ENCODE data around the gene RAP1B. TPM values are rescaled to one million over a fixed set of nuclear protein-coding genes. Genes with fewer than 3 reads are reported as not detected.

Gene RAP1B
- total and polyA plus RNA-seq, 4 donors, result 113 to 173 (median 165) TPM

- no peaks in the 10 kb centered on the region for H3K9me3 ChIP-seq (ENCODE audit: control insufficient read depth, low read length)
- 90 to 91% methylated on average over 18 of the region's 18 CpGs for WGBS, 2 donors
- no peak overlapping the region for H3K4me3 ChIP-seq (ENCODE audit: low read length in 2 of 2)
- ATAC-seq (ENCODE audit: low FRiP score) (no peak), DNase-seq (no peak)
- H3K4me1 ChIP-seq (ENCODE audit: control insufficient read depth in 1 of 2, insufficient read depth in 2 of 2, low read length in 2 of 2), result peaks cover 0 to 2% of the 10 kb centered on the region in 2 donors
- H3K27ac ChIP-seq (ENCODE audit: low read depth in 1 of 2, low read length in 2 of 2), result no peak overlapping the region
- intact Hi-C loops (cut with DNase I), result loop anchor here (10.0 kb wide), 2 partner anchors 79 to 249 kb away; no protein-coding TSS in a partner anchor
- H3K27me3 ChIP-seq (ENCODE audit: control insufficient read depth in 1 of 2, insufficient read depth in 2 of 2, low read length in 1 of 2), result no peaks in the 10 kb centered on the region
- H3K36me3 ChIP-seq (ENCODE audit: control insufficient read depth in 1 of 2, insufficient read depth in 2 of 2, low read length in 1 of 2), result no peaks in the 10 kb centered on the region
Measured at GRCh38 chr12:68613209-68613904, 2.7 kb downstream of the RAP1B start.

- no peaks in the 10 kb centered on the region for H3K9me3 ChIP-seq (ENCODE audit: control insufficient read depth, low read length)
- DNase-seq (no peak), ATAC-seq (ENCODE audit: low FRiP score) (no peak)
- H3K36me3 ChIP-seq (ENCODE audit: control insufficient read depth in 1 of 2, insufficient read depth in 2 of 2, low read length in 1 of 2), result no peaks in the 10 kb centered on the region
- H3K27ac ChIP-seq (ENCODE audit: low read depth in 1 of 2, low read length in 2 of 2), result no peak overlapping the region
- WGBS, 2 donors, result 61 to 62% methylated on average over 5 of the region's 5 CpGs
- H3K4me3 ChIP-seq (ENCODE audit: low read length in 2 of 2), result no peak overlapping the region
- peaks cover 0 to 2% of the 10 kb centered on the region in 2 donors for H3K4me1 ChIP-seq (ENCODE audit: control insufficient read depth in 1 of 2, insufficient read depth in 2 of 2, low read length in 2 of 2)
- no peaks in the 10 kb centered on the region for H3K27me3 ChIP-seq (ENCODE audit: control insufficient read depth in 1 of 2, insufficient read depth in 2 of 2, low read length in 1 of 2)
- intact Hi-C loops (cut with DNase I), result loop anchor here (10.0 kb wide), 2 partner anchors 79 to 249 kb away; no protein-coding TSS in a partner anchor
Measured at GRCh38 chr12:68614105-68614679, 3.5 kb downstream of the RAP1B start.

GRCh38 chr12:68614769-68615168 is 4.1 kb downstream of the RAP1B start:
- no peaks in the 10 kb centered on the region for H3K27me3 ChIP-seq (ENCODE audit: control insufficient read depth in 1 of 2, insufficient read depth in 2 of 2, low read length in 1 of 2)
- ATAC-seq (ENCODE audit: low FRiP score) (no peak), DNase-seq (no peak)
- H3K4me1 ChIP-seq (ENCODE audit: control insufficient read depth in 1 of 2, insufficient read depth in 2 of 2, low read length in 2 of 2), result peaks cover 0 to 2% of the 10 kb centered on the region in 2 donors
- 3 to 5% methylated on average over 2 of the region's 2 CpGs for WGBS, 2 donors
- no peaks in the 10 kb centered on the region for H3K36me3 ChIP-seq (ENCODE audit: control insufficient read depth in 1 of 2, insufficient read depth in 2 of 2, low read length in 1 of 2)
- intact Hi-C loops (cut with DNase I), result loop anchor here (10.0 kb wide), 2 partner anchors 80 to 250 kb away; no protein-coding TSS in a partner anchor
- H3K9me3 ChIP-seq (ENCODE audit: control insufficient read depth, low read length), result no peaks in the 10 kb centered on the region
- no peak overlapping the region for H3K4me3 ChIP-seq (ENCODE audit: low read length in 2 of 2)
- H3K27ac ChIP-seq (ENCODE audit: low read depth in 1 of 2, low read length in 2 of 2), result no peak overlapping the region

- H3K4me1 ChIP-seq (ENCODE audit: control insufficient read depth in 1 of 2, insufficient read depth in 2 of 2, low read length in 2 of 2), result peaks cover 2 to 10% of the 10 kb centered on the region in 2 donors
- ATAC-seq (ENCODE audit: low FRiP score), result no peak
- H3K4me3 ChIP-seq (ENCODE audit: low read length in 2 of 2), result no peak overlapping the region
- H3K27ac ChIP-seq (ENCODE audit: low read depth in 1 of 2, low read length in 2 of 2), result no peak overlapping the region
- H3K27me3 ChIP-seq (ENCODE audit: control insufficient read depth in 1 of 2, insufficient read depth in 2 of 2, low read length in 1 of 2), result no peaks in the 10 kb centered on the region
- 61 to 66% methylated on average over 4 of the region's 4 CpGs for WGBS, 2 donors
- intact Hi-C loops (cut with DNase I), result loop anchor here (10.0 kb wide), 2 partner anchors 83 to 253 kb away; no protein-coding TSS in a partner anchor
- no peaks in the 10 kb centered on the region for H3K9me3 ChIP-seq (ENCODE audit: control insufficient read depth, low read length)
- no peaks in the 10 kb centered on the region for H3K36me3 ChIP-seq (ENCODE audit: control insufficient read depth in 1 of 2, insufficient read depth in 2 of 2, low read length in 1 of 2)
- DNase-seq, result no peak
Measured at GRCh38 chr12:68617160-68617926, 6.6 kb downstream of the RAP1B start.

GRCh38 chr12:68619541-68619940 is 8.8 kb downstream of the RAP1B start:
- Histone ChIP-seq H3K36me3 (ENCODE audit: control insufficient read depth in 1 of 2, insufficient read depth in 2 of 2, low read length in 1 of 2) (no peaks in the 10 kb centered on the region), H3K4me3 (ENCODE audit: low read length in 2 of 2) (no peak overlapping the region), H3K27me3 (ENCODE audit: control insufficient read depth in 1 of 2, insufficient read depth in 2 of 2, low read length in 1 of 2) (no peaks in the 10 kb centered on the region), H3K27ac (ENCODE audit: low read depth in 1 of 2, low read length in 2 of 2) (no peak overlapping the region), H3K4me1 (ENCODE audit: control insufficient read depth in 1 of 2, insufficient read depth in 2 of 2, low read length in 2 of 2) (peaks cover 2 to 10% of the 10 kb centered on the region in 2 donors), H3K9me3 (ENCODE audit: control insufficient read depth, low read length) (no peaks in the 10 kb centered on the region)
- no peak for DNase-seq
- intact Hi-C loops (cut with DNase I), result loop anchor here (10.0 kb wide), 2 partner anchors 85 to 255 kb away; no protein-coding TSS in a partner anchor
- no peak for ATAC-seq (ENCODE audit: low FRiP score)

- 72 to 74% methylated on average over 10 of the region's 10 CpGs for WGBS, 2 donors
- no peak for DNase-seq
- Histone ChIP-seq H3K27me3 (ENCODE audit: control insufficient read depth in 1 of 2, insufficient read depth in 2 of 2, low read length in 1 of 2) (no peaks in the 10 kb centered on the region), H3K27ac (ENCODE audit: low read depth in 1 of 2, low read length in 2 of 2) (no peak overlapping the region), H3K36me3 (ENCODE audit: control insufficient read depth in 1 of 2, insufficient read depth in 2 of 2, low read length in 1 of 2) (no peaks in the 10 kb centered on the region), H3K4me1 (ENCODE audit: control insufficient read depth in 1 of 2, insufficient read depth in 2 of 2, low read length in 2 of 2) (peaks cover 2 to 10% of the 10 kb centered on the region in 2 donors), H3K4me3 (ENCODE audit: low read length in 2 of 2) (no peak overlapping the region), H3K9me3 (ENCODE audit: control insufficient read depth, low read length) (no peaks in the 10 kb centered on the region)
- intact Hi-C loops (cut with DNase I), result no loop called here
- ATAC-seq (ENCODE audit: low FRiP score), result no peak
Measured at GRCh38 chr12:68620519-68621471, 10.1 kb downstream of the RAP1B start.

GRCh38 chr12:68621472-68622081 is 10.9 kb downstream of the RAP1B start:
- Histone ChIP-seq H3K36me3 (ENCODE audit: control insufficient read depth in 1 of 2, insufficient read depth in 2 of 2, low read length in 1 of 2) (no peaks in the 10 kb centered on the region), H3K4me1 (ENCODE audit: control insufficient read depth in 1 of 2, insufficient read depth in 2 of 2, low read length in 2 of 2) (peaks cover 0 to 10% of the 10 kb centered on the region in 2 donors), H3K27ac (ENCODE audit: low read depth in 1 of 2, low read length in 2 of 2) (no peak overlapping the region), H3K9me3 (ENCODE audit: control insufficient read depth, low read length) (no peaks in the 10 kb centered on the region), H3K4me3 (ENCODE audit: low read length in 2 of 2) (no peak overlapping the region), H3K27me3 (ENCODE audit: control insufficient read depth in 1 of 2, insufficient read depth in 2 of 2, low read length in 1 of 2) (no peaks in the 10 kb centered on the region)
- ATAC-seq (ENCODE audit: low FRiP score) (no peak), DNase-seq (no peak)
- intact Hi-C loops (cut with DNase I), result no loop called here

- H3K4me3 ChIP-seq (ENCODE audit: low read length in 2 of 2), result no peak overlapping the region
- WGBS, 2 donors, result 71 to 76% methylated on average over 1 of the region's 1 CpG
Measured at GRCh38 chr12:68622250-68622649, 11.6 kb downstream of the RAP1B start.

More at GRCh38 chr12:68622250-68622649, 11.6 kb downstream of the RAP1B start:
- Histone ChIP-seq H3K4me1 (ENCODE audit: control insufficient read depth in 1 of 2, insufficient read depth in 2 of 2, low read length in 2 of 2) (peaks cover 0 to 10% of the 10 kb centered on the region in 2 donors), H3K9me3 (ENCODE audit: control insufficient read depth, low read length) (no peaks in the 10 kb centered on the region), H3K27me3 (ENCODE audit: control insufficient read depth in 1 of 2, insufficient read depth in 2 of 2, low read length in 1 of 2) (no peaks in the 10 kb centered on the region), H3K36me3 (ENCODE audit: control insufficient read depth in 1 of 2, insufficient read depth in 2 of 2, low read length in 1 of 2) (no peaks in the 10 kb centered on the region), H3K27ac (ENCODE audit: low read depth in 1 of 2, low read length in 2 of 2) (no peak overlapping the region)
- intact Hi-C loops (cut with DNase I), result no loop called here
- no peak for DNase-seq
- no peak for ATAC-seq (ENCODE audit: low FRiP score)

Data from aorta (tissue), 5 donors.